Immature natural killer cell (primary cell): ENCODE data around the gene CNIH1. TPM values are rescaled to one million over a fixed set of nuclear protein-coding genes. Genes with fewer than 3 reads are reported as not detected.
"Not testable (repeated sequence)": the region's sequence is repeated elsewhere in the genome, so short reads cannot be mapped to it uniquely, and the experiment has no call there.

Experiments used
- DNase-seq, 3 donors: peaks; one replicate each; pipeline ENCODE4 v3.0.0; 2022; ENCODE audit warnings: mixed read lengths in 1 of 3
- H3K27ac Mint-ChIP-seq, 6 donors: one replicate each; pipeline ENCODE4 v1.8.0; 2020; ENCODE audit warnings: mixed read lengths in 6 of 6, mild to moderate bottlenecking in 5 of 6, inconsistent platforms in 4 of 6, moderate library complexity in 3 of 6
- H3K27me3 Mint-ChIP-seq, 3 donors: one replicate each; pipeline ENCODE4 v1.8.0; 2020 to 2021; ENCODE audit warnings: low read depth in 3 of 3, mild to moderate bottlenecking in 3 of 3, mixed read lengths in 3 of 3, moderate library complexity in 3 of 3, inconsistent platforms in 1 of 3
- H3K36me3 Mint-ChIP-seq, 3 donors: one replicate each; pipeline ENCODE4 v1.8.0; 2020; ENCODE audit warnings: mixed read lengths in 3 of 3, inconsistent platforms in 2 of 3, mild to moderate bottlenecking in 2 of 3
- H3K4me1 Mint-ChIP-seq, 2 donors: one replicate each; pipeline ENCODE4 v1.8.0; 2020; ENCODE audit warnings: inconsistent platforms in 2 of 2, mild to moderate bottlenecking in 2 of 2, mixed read lengths in 2 of 2, moderate library complexity in 1 of 2
- H3K4me3 Mint-ChIP-seq, 5 donors: one replicate each; pipeline ENCODE4 v1.8.0; 2020; ENCODE audit warnings: mild to moderate bottlenecking in 5 of 5, mixed read lengths in 5 of 5, inconsistent platforms in 3 of 5, moderate library complexity in 3 of 5
- H3K9me3 Mint-ChIP-seq, 6 donors: one replicate each; pipeline ENCODE4 v1.8.0; 2020; ENCODE audit warnings: mild to moderate bottlenecking in 6 of 6, mixed read lengths in 6 of 6, inconsistent platforms in 4 of 6, moderate library complexity in 3 of 6
- polyA plus RNA-seq, 3 donors: library from polyadenylated mRNA; unstranded; fragments of 300-500 nt; fragmentation: Illumina TruSeq; gene quantifications; one replicate each; pipeline ENCODE4 v1.2.3, GENCODE V29; 2021

The CNIH1 gene
- polyA plus RNA-seq, 3 donors from 2014 or later: 59.7 to 101 (median 61.8) TPM

DNA sequence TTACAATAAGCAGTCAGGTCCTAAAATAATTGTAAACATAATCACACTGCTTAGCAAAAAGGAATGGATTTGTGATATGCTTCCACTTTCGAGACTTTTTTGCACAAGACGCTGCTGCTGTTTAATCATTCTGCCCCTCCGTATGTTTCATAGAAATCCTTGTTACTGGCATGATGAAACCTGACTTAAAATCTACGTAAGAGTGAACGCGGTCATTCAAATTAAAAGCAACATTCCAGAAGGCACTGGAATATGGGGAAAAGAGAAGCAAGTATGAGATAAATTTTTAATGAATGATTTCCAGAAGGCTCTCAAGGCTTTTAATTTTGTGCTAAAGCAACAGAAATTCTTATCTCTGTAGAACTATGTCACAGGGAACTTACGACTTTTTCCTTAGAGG is 1.1 kb downstream of the CNIH1 start:
- no peak for DNase-seq
- peak overlapping the region; percentile 86 to 90 (median 86) for H3K4me3 Mint-ChIP-seq
- peaks cover 17 to 22% (median 18%) of the 10 kb centered on the region in 3 donors for H3K27me3 Mint-ChIP-seq
- H3K9me3 Mint-ChIP-seq: no peaks in the 10 kb centered on the region
- peaks cover 30 to 43% of the 10 kb centered on the region in 2 donors for H3K4me1 Mint-ChIP-seq
- no peaks in the 10 kb centered on the region for H3K36me3 Mint-ChIP-seq
- peak overlapping the region; percentile 78 to 91 (median 86) for H3K27ac Mint-ChIP-seq

DNA sequence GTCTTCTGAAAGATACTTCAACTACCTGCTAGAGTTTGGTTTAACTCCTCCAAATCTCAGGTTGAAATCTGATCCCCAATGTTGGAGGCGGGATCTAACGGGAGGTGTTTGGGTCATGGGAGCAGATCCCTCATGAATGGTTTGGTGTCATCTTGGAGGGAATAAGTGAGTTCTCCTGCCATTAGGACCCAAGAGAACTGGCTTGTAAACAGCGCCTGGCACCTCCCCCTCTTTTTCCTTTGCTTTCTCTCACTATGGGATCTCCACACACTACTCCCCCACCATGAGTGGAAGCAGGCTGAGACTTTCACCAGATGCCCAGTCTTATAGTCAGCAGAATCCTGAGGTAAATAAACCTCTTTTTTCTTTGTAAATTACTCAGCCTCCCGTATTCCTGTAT is 2.5 kb downstream of the CNIH1 start:
- peaks cover 11 to 19% (median 16%) of the 10 kb centered on the region in 3 donors for H3K27me3 Mint-ChIP-seq
- no peak overlapping the region for H3K27ac Mint-ChIP-seq
- no peak for DNase-seq
- peaks cover 32 to 54% of the 10 kb centered on the region in 2 donors for H3K4me1 Mint-ChIP-seq
- peaks cover 0 to 3% (median 0%) of the 10 kb centered on the region in 3 donors for H3K36me3 Mint-ChIP-seq
- H3K9me3 Mint-ChIP-seq: no peaks in the 10 kb centered on the region
- H3K4me3 Mint-ChIP-seq: peak overlapping the region in 1 of 5 donors; percentile 17

DNA sequence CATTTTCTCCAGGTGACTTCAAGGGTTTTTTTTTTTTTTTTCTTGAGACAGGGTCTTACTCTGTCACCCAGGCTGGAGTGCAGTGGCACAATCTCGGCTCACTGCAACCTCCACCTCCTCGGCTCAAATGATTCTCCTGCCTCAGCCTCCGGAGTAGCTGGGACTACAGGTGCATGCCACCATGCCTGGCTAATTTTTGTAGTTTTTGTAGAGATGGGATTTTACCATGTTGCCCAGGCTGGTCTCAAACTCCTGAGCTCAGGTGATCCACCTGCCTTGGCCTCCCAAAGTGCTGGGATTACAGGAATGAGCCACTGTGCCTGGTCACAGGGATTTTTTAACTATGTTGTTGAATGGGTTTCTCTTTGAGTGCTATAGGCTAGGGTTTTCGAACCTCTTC is 3.2 kb downstream of the CNIH1 start:
- not testable (repeated sequence) for H3K9me3 Mint-ChIP-seq, H3K27ac Mint-ChIP-seq, H3K4me3 Mint-ChIP-seq, DNase-seq, H3K36me3 Mint-ChIP-seq
- Mint-ChIP-seq H3K27me3 (peaks cover 10 to 19% (median 16%) of the 10 kb centered on the region in 3 donors), H3K4me1 (peaks cover 32 to 54% of the 10 kb centered on the region in 2 donors)

DNA sequence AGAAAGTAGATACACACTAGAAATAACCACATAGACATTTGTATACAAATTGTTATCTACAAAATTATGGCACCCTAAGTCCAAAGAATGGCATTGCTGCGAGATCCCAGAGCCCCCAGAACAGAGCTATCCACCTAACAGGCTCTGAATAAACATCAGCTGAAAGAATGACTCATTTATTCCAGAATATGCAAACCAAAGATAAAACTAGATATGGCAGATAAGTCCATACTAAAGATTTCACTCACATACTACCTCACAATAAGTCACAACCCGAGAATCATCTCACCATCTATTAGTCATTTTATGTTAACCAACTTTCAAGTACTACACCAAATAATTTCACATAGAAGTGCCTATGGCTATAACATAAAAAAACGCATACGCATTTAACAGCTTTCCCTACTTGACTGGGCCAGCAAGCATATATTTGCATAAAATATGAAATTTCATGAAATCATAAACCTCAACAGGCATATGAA is 5.6 kb downstream of the CNIH1 start:
- Mint-ChIP-seq H3K4me1 (peaks cover 26 to 49% of the 10 kb centered on the region in 2 donors), H3K27ac (peak overlapping the region in 3 of 6 donors; percentile 8 to 36 (median 26)), H3K9me3 (no peaks in the 10 kb centered on the region), H3K4me3 (peak overlapping the region in 1 of 5 donors; percentile 11), H3K27me3 (peaks cover 0 to 7% (median 6%) of the 10 kb centered on the region in 3 donors), H3K36me3 (peaks cover 1 to 6% (median 3%) of the 10 kb centered on the region in 3 donors)
- DNase-seq: peak in 1 of 3 donors; percentile 27

DNA sequence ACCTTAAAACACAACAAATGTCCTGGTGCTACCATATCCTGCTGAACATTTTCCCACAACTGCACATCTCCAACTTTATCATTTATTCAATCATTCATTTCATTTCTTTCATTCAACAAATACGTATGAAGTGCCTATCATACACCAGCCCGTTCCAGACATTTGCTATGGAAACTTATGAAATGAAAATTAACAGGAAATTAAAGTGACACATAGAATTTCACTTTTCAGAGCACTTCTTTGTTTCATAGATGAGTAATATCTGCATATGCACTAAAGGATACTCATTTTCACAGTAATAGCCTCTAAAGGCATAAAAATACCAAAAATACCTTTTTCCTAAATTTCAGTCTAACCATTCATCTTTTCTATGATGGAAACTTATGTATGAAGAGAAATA is 12.6 kb downstream of the CNIH1 start:
- Mint-ChIP-seq H3K36me3 (peaks cover 8 to 37% (median 19%) of the 10 kb centered on the region in 3 donors), H3K4me1 (peaks cover 3 to 13% of the 10 kb centered on the region in 2 donors), H3K27ac (no peak overlapping the region), H3K9me3 (no peaks in the 10 kb centered on the region), H3K27me3 (peaks cover 0 to 2% (median 0%) of the 10 kb centered on the region in 3 donors), H3K4me3 (no peak overlapping the region)
- DNase-seq: no peak

DNA sequence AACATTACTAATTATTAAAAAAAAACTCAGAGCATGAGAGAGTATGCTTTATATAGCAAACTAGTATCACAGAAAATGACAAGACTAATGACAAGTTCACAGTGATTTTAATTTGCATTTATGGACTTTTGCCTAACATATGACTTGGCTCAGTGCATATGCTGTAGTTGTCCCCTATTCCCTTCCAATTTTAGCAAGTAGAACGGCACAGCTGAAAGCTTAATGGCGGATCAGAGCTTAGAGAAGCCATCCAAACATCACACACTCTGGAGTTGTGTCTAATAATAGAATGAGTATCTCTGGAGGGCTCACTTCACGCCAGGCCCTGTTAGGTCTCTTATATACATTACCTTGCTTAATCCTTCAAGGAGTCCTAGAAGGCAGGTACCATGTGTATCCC is 13.3 kb downstream of the CNIH1 start:
- DNase-seq: no peak
- Mint-ChIP-seq H3K9me3 (no peaks in the 10 kb centered on the region), H3K36me3 (peaks cover 8 to 37% (median 19%) of the 10 kb centered on the region in 3 donors), H3K27me3 (peaks cover 0 to 2% (median 0%) of the 10 kb centered on the region in 3 donors), H3K4me3 (no peak overlapping the region), H3K27ac (no peak overlapping the region), H3K4me1 (peaks cover 3 to 13% of the 10 kb centered on the region in 2 donors)

DNA sequence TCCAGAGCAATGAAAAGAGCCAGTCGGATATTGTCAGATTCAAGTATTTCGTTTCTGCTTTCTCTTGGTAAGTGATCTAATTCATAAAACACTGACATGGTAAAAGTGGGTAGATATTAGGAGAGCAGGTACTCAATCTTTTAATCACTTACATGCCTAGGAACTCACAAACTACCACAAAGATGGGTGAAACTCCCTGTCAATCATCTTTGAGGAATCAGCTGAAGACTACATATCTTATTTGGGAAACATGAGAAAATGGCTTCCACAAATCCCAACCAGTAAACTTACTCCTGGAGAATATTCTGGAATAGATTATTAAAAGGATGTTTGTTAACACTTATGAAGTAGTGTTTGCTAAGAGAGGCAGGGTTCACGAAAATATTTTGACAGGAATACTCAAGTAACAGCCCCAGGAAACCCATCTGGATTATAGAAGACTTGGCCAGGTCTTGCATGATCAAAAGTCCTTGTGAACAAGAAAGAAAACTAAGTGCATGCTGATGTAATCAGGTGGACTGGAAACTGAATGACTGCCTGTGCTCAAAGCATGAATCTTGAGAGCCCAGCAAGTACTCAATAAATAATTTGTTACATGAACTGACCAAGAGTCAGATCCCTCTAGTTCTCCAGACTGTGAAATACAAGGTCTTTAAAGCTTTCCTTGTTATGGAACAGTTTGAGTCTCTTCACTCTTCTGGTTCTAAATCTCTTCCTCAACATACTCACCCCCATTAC is 15.5 kb downstream of the CNIH1 start:
- Mint-ChIP-seq H3K4me1 (peaks cover 1 to 7% of the 10 kb centered on the region in 2 donors), H3K27me3 (peaks cover 0 to 2% (median 0%) of the 10 kb centered on the region in 3 donors), H3K9me3 (no peaks in the 10 kb centered on the region), H3K27ac (no peak overlapping the region), H3K4me3 (no peak overlapping the region), H3K36me3 (peaks cover 8 to 34% (median 19%) of the 10 kb centered on the region in 3 donors)
- DNase-seq: no peak

DNA sequence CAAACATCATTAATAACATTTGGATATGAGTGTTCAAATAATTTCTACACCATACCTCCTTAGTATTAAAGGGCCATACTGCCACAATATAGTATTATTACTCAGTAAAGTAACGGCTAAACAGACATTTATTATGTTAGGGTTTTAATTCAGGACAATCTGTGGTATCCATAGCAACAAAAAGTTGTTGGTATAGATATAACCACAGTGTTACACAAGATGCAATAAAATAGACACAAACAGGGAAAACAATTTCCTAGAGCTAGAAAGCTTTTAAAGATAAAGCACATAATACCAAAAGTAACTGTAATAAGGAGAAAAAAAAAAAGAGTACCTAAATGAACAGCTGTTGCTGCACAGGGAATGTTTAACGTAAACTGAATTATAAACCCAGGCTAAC is 16.1 kb downstream of the CNIH1 start:
- H3K4me3 Mint-ChIP-seq: no peak overlapping the region
- no peak for DNase-seq
- peaks cover 2 to 29% (median 19%) of the 10 kb centered on the region in 3 donors for H3K36me3 Mint-ChIP-seq
- H3K27ac Mint-ChIP-seq: no peak overlapping the region
- H3K9me3 Mint-ChIP-seq: no peaks in the 10 kb centered on the region
- H3K4me1 Mint-ChIP-seq: peaks cover 0 to 3% of the 10 kb centered on the region in 2 donors
- peaks cover 0 to 2% (median 0%) of the 10 kb centered on the region in 3 donors for H3K27me3 Mint-ChIP-seq

DNA sequence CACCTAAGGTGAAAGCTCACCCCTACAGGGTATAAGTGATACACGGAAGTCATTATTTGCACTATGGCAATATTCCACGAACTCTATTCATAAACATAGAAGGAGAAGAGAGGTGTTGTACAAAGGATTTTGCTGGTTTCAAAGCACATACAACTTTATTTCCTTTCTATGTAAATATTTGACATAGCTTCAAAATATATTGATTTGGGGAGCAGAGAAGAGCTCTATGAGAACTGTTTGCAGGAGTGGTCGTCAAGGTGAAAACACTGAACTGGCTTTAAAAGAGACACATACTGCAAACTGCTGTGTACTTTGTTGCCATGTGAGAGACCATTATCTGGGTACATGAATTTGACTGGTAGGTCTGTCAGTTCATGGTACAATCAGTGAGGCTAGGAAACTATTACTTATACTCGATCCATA is 16.7 kb downstream of the CNIH1 start:
- H3K36me3 Mint-ChIP-seq: peaks cover 0 to 26% (median 19%) of the 10 kb centered on the region in 3 donors
- H3K4me1 Mint-ChIP-seq: no peaks in the 10 kb centered on the region

DNA sequence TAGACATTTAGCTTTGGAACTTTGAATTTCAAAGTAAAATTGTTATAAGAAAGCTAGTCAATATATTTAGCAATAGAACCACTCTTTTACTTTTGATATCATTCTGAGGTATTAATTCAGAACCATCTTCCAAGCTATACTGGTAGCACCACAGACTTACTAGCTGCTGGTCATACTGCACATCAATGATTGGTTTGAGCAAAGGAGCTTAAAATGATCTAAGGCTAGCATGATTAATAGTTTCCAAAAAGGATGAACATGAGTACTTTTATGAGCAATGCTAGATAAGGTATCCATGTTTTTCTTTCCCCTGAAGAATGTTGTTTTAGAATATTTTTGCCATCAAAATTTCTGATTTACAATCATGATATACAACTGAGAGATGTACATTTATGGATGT is 17.2 kb downstream of the CNIH1 start:
- Mint-ChIP-seq H3K9me3 (no peaks in the 10 kb centered on the region), H3K36me3 (peaks cover 0 to 26% (median 19%) of the 10 kb centered on the region in 3 donors), H3K4me1 (no peaks in the 10 kb centered on the region), H3K27me3 (peaks cover 0 to 2% (median 0%) of the 10 kb centered on the region in 3 donors), H3K27ac (peak overlapping the region in 1 of 6 donors; percentile 15), H3K4me3 (no peak overlapping the region)
- DNase-seq: no peak

More for the DNA sequence above, 16.7 kb downstream of the CNIH1 start:
- H3K27me3 Mint-ChIP-seq: peaks cover 0 to 2% (median 0%) of the 10 kb centered on the region in 3 donors
- H3K9me3 Mint-ChIP-seq: no peaks in the 10 kb centered on the region
- H3K27ac Mint-ChIP-seq: peak overlapping the region in 1 of 6 donors; percentile 15
- no peak for DNase-seq
- no peak overlapping the region for H3K4me3 Mint-ChIP-seq

DNA sequence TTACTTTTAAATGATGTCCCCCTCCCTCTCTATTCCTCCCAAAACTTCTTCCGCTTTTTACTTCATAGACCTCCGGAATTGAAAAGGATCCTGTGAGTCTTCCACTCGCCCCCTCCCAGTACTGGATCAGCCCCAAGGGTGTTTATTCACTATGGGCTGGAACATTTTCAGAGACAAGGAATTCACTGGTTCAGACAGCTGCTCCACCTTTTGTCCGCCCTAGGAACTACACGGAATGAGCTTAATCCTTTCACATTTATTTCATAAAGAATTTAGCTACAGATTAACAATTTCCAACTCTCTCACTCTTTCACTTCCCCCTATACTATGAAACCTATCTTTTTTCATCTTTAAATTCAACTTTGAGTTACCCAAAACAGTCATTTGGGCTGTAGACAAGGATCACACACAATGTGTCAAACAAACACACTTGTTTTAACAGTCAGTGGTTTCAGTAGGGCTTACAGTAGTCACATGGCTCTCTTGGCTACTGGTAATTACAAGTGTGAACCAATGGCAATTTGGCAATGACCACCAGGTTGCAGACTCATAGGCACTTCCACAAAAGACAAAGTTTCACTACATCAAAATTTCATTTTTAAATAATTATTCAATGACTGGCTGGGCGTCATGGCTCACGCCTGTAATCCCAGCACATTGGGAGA is 20.6 kb downstream of the CNIH1 start:
- H3K9me3 Mint-ChIP-seq: no peaks in the 10 kb centered on the region
- no peaks in the 10 kb centered on the region for H3K27me3 Mint-ChIP-seq
- H3K36me3 Mint-ChIP-seq: peaks cover 0 to 11% (median 4%) of the 10 kb centered on the region in 3 donors
- no peaks in the 10 kb centered on the region for H3K4me1 Mint-ChIP-seq
- no peak overlapping the region for H3K27ac Mint-ChIP-seq
- DNase-seq: no peak
- H3K4me3 Mint-ChIP-seq: no peak overlapping the region

DNA sequence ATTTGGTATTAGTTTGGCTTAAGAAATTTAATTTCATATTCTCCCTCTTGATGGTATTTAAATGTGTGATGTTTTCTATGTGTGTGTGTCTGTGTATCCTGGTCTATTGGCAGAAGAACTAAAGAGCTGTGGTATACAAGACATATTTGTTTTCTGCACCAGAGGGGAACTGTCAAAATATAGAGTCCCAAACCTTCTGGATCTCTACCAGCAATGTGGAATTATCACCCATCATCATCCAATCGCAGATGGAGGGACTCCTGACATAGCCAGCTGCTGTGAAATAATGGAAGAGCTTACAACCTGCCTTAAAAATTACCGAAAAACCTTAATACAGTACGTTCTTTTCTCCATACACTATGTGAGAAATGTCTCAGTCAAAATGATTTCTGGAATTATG is 29.8 kb downstream of the CNIH1 start:
- no peaks in the 10 kb centered on the region for H3K9me3 Mint-ChIP-seq
- no peak overlapping the region for H3K27ac Mint-ChIP-seq
- H3K4me3 Mint-ChIP-seq: no peak overlapping the region
- DNase-seq: no peak
- H3K27me3 Mint-ChIP-seq: no peaks in the 10 kb centered on the region
- no peaks in the 10 kb centered on the region for H3K4me1 Mint-ChIP-seq
- H3K36me3 Mint-ChIP-seq: peaks cover 0 to 2% (median 0%) of the 10 kb centered on the region in 3 donors

DNA sequence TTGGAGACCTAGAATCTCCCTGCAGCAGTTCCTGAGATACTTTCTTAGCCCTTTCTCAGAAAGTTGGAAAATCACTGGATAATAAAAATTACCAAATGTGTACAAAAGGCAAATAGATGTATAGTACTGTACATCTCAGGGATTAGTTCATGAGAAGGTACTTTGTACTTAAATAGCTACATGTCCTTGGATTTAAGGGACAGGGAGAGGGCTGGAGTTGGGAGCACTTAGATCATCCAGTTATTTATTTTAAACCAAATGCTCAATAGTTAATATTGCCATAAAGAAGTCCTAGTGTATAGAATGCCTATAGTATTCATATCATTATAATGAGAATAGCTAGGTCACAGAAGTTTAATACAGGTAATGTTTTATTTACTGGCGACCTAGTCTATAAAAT is 31.0 kb downstream of the CNIH1 start:
- DNase-seq: no peak
- no peaks in the 10 kb centered on the region for H3K4me1 Mint-ChIP-seq
- H3K4me3 Mint-ChIP-seq: no peak overlapping the region
- H3K9me3 Mint-ChIP-seq: no peaks in the 10 kb centered on the region
- peaks cover 0 to 9% (median 0%) of the 10 kb centered on the region in 3 donors for H3K36me3 Mint-ChIP-seq
- no peaks in the 10 kb centered on the region for H3K27me3 Mint-ChIP-seq
- no peak overlapping the region for H3K27ac Mint-ChIP-seq
